Peyer's patch (tissue), 4 donors: ENCODE data around the gene MXD4. TPM values are rescaled to one million over a fixed set of nuclear protein-coding genes. Genes with fewer than 3 reads are reported as not detected.

ENCODE experiments used
- DNase-seq, 3 donors: peaks; one replicate each; pipeline ENCODE4 v3.0.0-alpha.2; 2017 to 2019
- H3K27ac ChIP-seq, 4 donors: fragments of 200-600 bp; sonication (generic); one replicate each; pipeline ENCODE4 v1.5.1; 2016 to 2019
- H3K27me3 ChIP-seq, 2 donors: fragments of 200-600 bp; sonication (generic); one replicate each; pipeline ENCODE4 v1.5.1; 2019
- H3K36me3 ChIP-seq, 3 donors: fragments of 200-600 bp; sonication (generic); one replicate each; pipeline ENCODE4 v1.5.1; 2016 to 2019
- H3K4me1 ChIP-seq, 4 donors: fragments of 200-600 bp; sonication (generic); one replicate each; pipeline ENCODE4 v1.5.1; 2016 to 2019
- H3K4me3 ChIP-seq, 4 donors: fragments of 200-600 bp; sonication (generic); 1 replicate in 3 of 4; 2 replicates in 1 of 4; pipeline ENCODE4 v1.5.1; 2016 to 2019; ENCODE audit warnings: mild to moderate bottlenecking in 1 of 4
- H3K9me3 ChIP-seq, 4 donors: fragments of 200-600 bp; sonication (generic); one replicate each; pipeline ENCODE4 v1.5.1; 2016 to 2019; ENCODE audit warnings: mild to moderate bottlenecking in 1 of 4
- CTCF ChIP-seq, 6 experiments: fragments of 450-650 bp in 4 of 6; fragments of 200-600 bp in 2 of 6; sonication (generic) in 1 of 6; IDR thresholded peaks; one replicate each; pipeline ENCODE4 v1.5.1; 2017 to 2019; ENCODE audit warnings: antibody characterized with exemption in 6 of 6, mild to moderate bottlenecking in 3 of 6, moderate library complexity in 1 of 6
- POLR2A ChIP-seq, 2 donors: fragments of 450-650 bp; IDR thresholded peaks; one replicate each; pipeline ENCODE4 v1.5.1; 2017; ENCODE audit warnings: antibody characterized with exemption in 2 of 2, mild to moderate bottlenecking in 2 of 2, moderate library complexity in 2 of 2
- total RNA-seq, 4 donors: library from RNA; depleted of rRNA; stranded (reverse); fragments of >200 nt; gene quantifications; one replicate each; pipeline ENCODE4 v1.1.0, GENCODE V29; 2016

Gene MXD4
- total RNA-seq, 4 donors from 2014 or later: 28.9 to 52.5 (median 44.0) TPM

- Histone ChIP-seq H3K9me3 (no peaks in the 10 kb centered on the region), H3K4me1 (peaks cover 0 to 50% (median 16%) of the 10 kb centered on the region in 4 donors), H3K27ac (peak overlapping the region; percentile 94 to 99 (median 98)), H3K27me3 (no peaks in the 10 kb centered on the region), H3K4me3 (peak overlapping the region; percentile 78 to 99 (median 94)), H3K36me3 (peaks cover 0 to 12% (median 0%) of the 10 kb centered on the region in 3 donors)
- peak; percentile 99 to 100 (median 100) for DNase-seq
- TF ChIP-seq CTCF (IDR thresholded peaks at IDR 0.05) (peak in 1 of 6 experiments; percentile 4), POLR2A (IDR thresholded peaks at IDR 0.05) (peak; percentile 79 to 86)
Measured at GRCh38 chr4:2262145-2262943, 435 bp upstream of the MXD4 start.

- DNase-seq: peak; percentile 39 to 77 (median 77)
- Histone ChIP-seq H3K27me3 (no peaks in the 10 kb centered on the region), H3K27ac (peak overlapping the region; percentile 94 to 99 (median 96)), H3K36me3 (peaks cover 0 to 18% (median 0%) of the 10 kb centered on the region in 3 donors), H3K4me1 (peaks cover 0 to 61% (median 21%) of the 10 kb centered on the region in 4 donors), H3K4me3 (peak overlapping the region; percentile 76 to 99 (median 94)), H3K9me3 (no peaks in the 10 kb centered on the region)
- no peak for TF ChIP-seq CTCF (IDR thresholded peaks at IDR 0.05)
- no peak for TF ChIP-seq POLR2A (IDR thresholded peaks at IDR 0.05)
Measured at GRCh38 chr4:2261110-2261852, 628 bp downstream of the MXD4 start.

- TF ChIP-seq CTCF (IDR thresholded peaks at IDR 0.05) (no peak), POLR2A (IDR thresholded peaks at IDR 0.05) (no peak)
- Histone ChIP-seq H3K4me1 (peaks cover 0 to 61% (median 20%) of the 10 kb centered on the region in 4 donors), H3K9me3 (no peaks in the 10 kb centered on the region), H3K36me3 (peaks cover 0 to 21% (median 0%) of the 10 kb centered on the region in 3 donors), H3K27ac (peak overlapping the region; percentile 94 to 99 (median 96)), H3K27me3 (no peaks in the 10 kb centered on the region), H3K4me3 (peak overlapping the region; percentile 76 to 99 (median 94))
- DNase-seq: peak in 2 of 3 donors; percentile 49 to 52
Measured at GRCh38 chr4:2260344-2261109, 1.4 kb downstream of the MXD4 start.

- peak in 2 of 3 donors; percentile 44 to 46 for DNase-seq
- TF ChIP-seq CTCF (IDR thresholded peaks at IDR 0.05): no peak
- H3K27me3 ChIP-seq: no peaks in the 10 kb centered on the region
- no peaks in the 10 kb centered on the region for H3K9me3 ChIP-seq
- H3K36me3 ChIP-seq: peaks cover 0 to 29% (median 0%) of the 10 kb centered on the region in 3 donors
- peak overlapping the region in 2 of 4 donors; percentile 95 to 97 for H3K27ac ChIP-seq
- H3K4me3 ChIP-seq: peak overlapping the region in 3 of 4 donors; percentile 12 to 99 (median 98)
- H3K4me1 ChIP-seq: peaks cover 0 to 66% (median 20%) of the 10 kb centered on the region in 4 donors
Measured at GRCh38 chr4:2259541-2260343, 2.2 kb downstream of the MXD4 start.
